ENCODE results near the gene MAT2A. TPM values are rescaled to one million over a fixed set of nuclear protein-coding genes. Genes with fewer than 3 reads are reported as not detected.

The MAT2A gene
- total RNA-seq, 3 donors from 2014 or later (not counting 1 experiment from before 2014, with no cell fraction given): 116 to 141 (median 135) TPM

DNA sequence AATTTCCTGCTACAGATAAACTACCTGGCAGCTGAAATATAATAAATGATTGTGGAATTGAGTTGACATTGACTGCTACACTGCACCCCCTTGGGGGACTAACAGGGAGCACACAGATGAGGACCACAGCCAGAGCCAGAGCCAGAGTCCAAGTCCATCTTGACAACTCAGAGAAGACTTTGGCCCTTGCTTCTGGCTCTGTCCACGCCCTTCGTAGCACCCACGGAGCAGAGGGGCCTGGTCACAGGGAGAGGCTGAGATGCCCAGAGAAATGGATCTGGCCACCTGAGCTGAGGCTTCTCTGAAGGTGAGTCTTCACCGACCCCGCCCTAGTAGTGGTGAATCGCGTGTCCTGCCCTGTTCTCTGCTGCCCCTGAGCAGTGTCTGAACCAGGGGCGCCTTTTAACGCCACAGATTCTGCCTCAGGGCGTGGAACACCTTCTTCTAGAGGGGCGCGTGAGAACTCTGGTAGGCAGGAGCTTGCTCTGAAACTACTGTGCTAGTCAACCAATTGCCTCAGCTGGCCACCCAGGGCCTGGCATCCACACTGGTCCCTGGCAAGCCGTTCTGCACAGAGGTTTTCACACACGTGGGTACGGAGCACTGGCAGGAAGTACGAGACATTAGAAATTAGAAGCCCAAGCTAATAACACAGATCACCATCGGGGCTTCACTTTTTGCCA lies 35.7 kb upstream of the MAT2A start:
- H3K4me1 ChIP-seq (ENCODE audit: control insufficient read depth, insufficient read depth, low read length): no peaks in the 10 kb centered on the region
- H3K9me3 ChIP-seq (ENCODE audit: control insufficient read depth, insufficient read depth, low read length): no peaks in the 10 kb centered on the region
- H3K4me3 Mint-ChIP-seq: no peak overlapping the region
- no peaks in the 10 kb centered on the region for H3K9me3 Mint-ChIP-seq
- no peak overlapping the region for H3K27ac Mint-ChIP-seq
- no peaks in the 10 kb centered on the region for H3K36me3 ChIP-seq (ENCODE audit: control insufficient read depth, insufficient read depth, low read length)
- intact Hi-C loops (cut with micrococcal nuclease): no loop called here
- no peaks in the 10 kb centered on the region for H3K27me3 ChIP-seq (ENCODE audit: control insufficient read depth, insufficient read depth, low read length)
- H3K27me3 Mint-ChIP-seq (ENCODE audit: low read depth in 2 of 2): no peaks in the 10 kb centered on the region
- TF ChIP-seq, protein P1, sequence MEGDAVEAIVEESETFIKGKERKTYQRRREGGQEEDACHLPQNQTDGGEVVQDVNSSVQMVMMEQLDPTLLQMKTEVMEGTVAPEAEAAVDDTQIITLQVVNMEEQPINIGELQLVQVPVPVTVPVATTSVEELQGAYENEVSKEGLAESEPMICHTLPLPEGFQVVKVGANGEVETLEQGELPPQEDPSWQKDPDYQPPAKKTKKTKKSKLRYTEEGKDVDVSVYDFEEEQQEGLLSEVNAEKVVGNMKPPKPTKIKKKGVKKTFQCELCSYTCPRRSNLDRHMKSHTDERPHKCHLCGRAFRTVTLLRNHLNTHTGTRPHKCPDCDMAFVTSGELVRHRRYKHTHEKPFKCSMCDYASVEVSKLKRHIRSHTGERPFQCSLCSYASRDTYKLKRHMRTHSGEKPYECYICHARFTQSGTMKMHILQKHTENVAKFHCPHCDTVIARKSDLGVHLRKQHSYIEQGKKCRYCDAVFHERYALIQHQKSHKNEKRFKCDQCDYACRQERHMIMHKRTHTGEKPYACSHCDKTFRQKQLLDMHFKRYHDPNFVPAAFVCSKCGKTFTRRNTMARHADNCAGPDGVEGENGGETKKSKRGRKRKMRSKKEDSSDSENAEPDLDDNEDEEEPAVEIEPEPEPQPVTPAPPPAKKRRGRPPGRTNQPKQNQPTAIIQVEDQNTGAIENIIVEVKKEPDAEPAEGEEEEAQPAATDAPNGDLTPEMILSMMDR (IDR thresholded peaks at IDR 0.05): no peak
- no peak for ATAC-seq
- no peaks in the 10 kb centered on the region for H3K4me1 Mint-ChIP-seq
- DNase-seq: no peak
- H3K36me3 Mint-ChIP-seq: no peaks in the 10 kb centered on the region
- 92% methylated on average over 17 of the region's 17 CpGs for WGBS (ENCODE audit: insufficient coverage)
- H3K27ac ChIP-seq (ENCODE audit: low read length): no peak overlapping the region
- H3K4me3 ChIP-seq (ENCODE audit: low read length): no peak overlapping the region

DNA sequence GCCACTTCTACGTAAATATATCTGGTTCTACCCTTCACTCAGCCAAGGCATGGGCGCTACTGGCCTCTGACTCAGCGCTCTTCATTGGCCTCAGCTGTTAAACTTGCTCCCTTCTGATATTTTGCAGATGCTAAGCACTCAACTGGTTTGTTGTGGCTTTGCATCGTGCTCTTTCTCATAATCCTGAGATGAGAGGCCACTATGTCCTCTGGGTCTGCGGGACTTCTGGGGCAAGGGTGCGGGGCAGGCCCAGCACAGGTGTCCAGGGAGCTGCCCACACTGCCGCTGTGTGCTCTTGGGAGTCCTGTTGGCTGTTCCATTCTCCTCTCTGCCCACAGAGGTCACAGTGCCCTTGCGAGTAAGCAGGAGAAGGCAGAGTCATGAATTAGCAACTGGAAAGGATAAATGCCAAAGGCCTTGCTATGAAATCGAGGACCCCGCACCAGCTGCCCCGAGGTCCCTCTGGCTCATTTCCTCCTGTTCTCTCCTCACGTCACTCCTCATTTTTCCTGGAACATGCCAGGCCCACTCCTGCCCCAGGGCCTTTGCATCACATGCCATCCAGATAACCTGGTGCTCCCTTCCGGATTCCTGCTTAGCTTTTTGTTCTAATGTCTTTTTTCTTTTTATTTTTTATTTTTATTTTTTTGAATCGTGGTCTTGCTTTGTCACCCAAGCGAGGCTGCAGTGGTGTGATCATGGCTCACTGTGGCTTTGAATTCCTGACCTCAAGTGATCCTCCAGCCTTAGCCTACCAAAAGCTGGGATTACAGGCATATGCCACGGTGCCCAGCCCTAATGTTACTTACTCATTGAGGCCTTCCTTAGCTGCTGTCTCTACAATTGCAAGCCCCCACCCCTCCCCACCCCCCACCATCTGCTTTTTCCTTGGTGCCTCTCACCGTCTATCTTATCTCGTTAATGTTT lies 34.9 kb upstream of the MAT2A start:
- no peak overlapping the region for H3K27ac ChIP-seq (ENCODE audit: low read length)
- H3K4me1 Mint-ChIP-seq: no peaks in the 10 kb centered on the region
- H3K27me3 ChIP-seq (ENCODE audit: control insufficient read depth, insufficient read depth, low read length): no peaks in the 10 kb centered on the region
- no peak overlapping the region for H3K4me3 Mint-ChIP-seq
- H3K27me3 Mint-ChIP-seq (ENCODE audit: low read depth in 2 of 2): no peaks in the 10 kb centered on the region
- 86% methylated on average over 18 of the region's 18 CpGs for whole genome bisulfite sequencing (ENCODE audit: insufficient coverage)
- H3K4me3 ChIP-seq (ENCODE audit: low read length): no peak overlapping the region
- ATAC-seq: no peak
- no peaks in the 10 kb centered on the region for H3K36me3 Mint-ChIP-seq
- no peaks in the 10 kb centered on the region for H3K9me3 Mint-ChIP-seq
- TF ChIP-seq, protein P1 (IDR thresholded peaks at IDR 0.05): no peak
- H3K36me3 ChIP-seq (ENCODE audit: control insufficient read depth, insufficient read depth, low read length): no peaks in the 10 kb centered on the region
- intact Hi-C loops (cut with micrococcal nuclease): no loop called here
- no peak overlapping the region for H3K27ac Mint-ChIP-seq
- H3K9me3 ChIP-seq (ENCODE audit: control insufficient read depth, insufficient read depth, low read length): no peaks in the 10 kb centered on the region
- no peaks in the 10 kb centered on the region for H3K4me1 ChIP-seq (ENCODE audit: control insufficient read depth, insufficient read depth, low read length)
- DNase-seq: no peak

DNA sequence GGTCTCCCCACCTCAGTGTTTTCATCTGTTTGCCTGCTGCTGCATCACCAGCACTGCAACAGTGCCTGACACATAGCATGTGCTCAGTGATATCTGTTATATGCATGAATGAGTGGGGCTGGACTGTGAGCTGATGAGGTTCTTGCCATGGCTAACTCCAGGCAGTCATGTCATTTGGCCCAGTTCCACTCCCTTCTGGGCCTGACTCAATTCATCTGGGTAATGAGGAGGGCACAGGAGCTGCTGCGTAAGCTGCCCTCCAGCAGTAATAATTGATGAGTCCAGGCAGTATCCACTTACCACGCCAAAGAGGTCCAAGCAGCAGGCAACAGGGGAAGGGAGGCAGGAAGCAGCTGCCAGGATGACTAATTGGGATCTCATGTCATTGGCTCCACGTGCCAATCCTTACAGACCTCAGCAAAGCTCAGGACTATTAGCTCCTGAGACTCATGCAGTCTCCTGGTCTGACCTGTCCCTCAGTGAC lies 34.1 kb upstream of the MAT2A start:
- 79% methylated on average over 3 of the region's 3 CpGs for WGBS (ENCODE audit: insufficient coverage)
- H3K4me1 ChIP-seq (ENCODE audit: control insufficient read depth, insufficient read depth, low read length): no peaks in the 10 kb centered on the region
- Mint-ChIP-seq H3K27ac (no peak overlapping the region), H3K4me3 (no peak overlapping the region), H3K27me3 (ENCODE audit: low read depth in 2 of 2) (no peaks in the 10 kb centered on the region), H3K9me3 (no peaks in the 10 kb centered on the region), H3K4me1 (no peaks in the 10 kb centered on the region), H3K36me3 (no peaks in the 10 kb centered on the region)
- H3K9me3 ChIP-seq (ENCODE audit: control insufficient read depth, insufficient read depth, low read length): no peaks in the 10 kb centered on the region
- TF ChIP-seq, protein P1 (IDR thresholded peaks at IDR 0.05): no peak
- H3K27ac ChIP-seq (ENCODE audit: low read length): no peak overlapping the region
- H3K4me3 ChIP-seq (ENCODE audit: low read length): no peak overlapping the region
- intact Hi-C loops (cut with micrococcal nuclease): no loop called here
- no peaks in the 10 kb centered on the region for H3K27me3 ChIP-seq (ENCODE audit: control insufficient read depth, insufficient read depth, low read length)
- ATAC-seq (no peak), DNase-seq (no peak)
- no peaks in the 10 kb centered on the region for H3K36me3 ChIP-seq (ENCODE audit: control insufficient read depth, insufficient read depth, low read length)

Measured in natural killer cell (primary cell).